ENCODE data around the gene SIRT2.

DNA sequence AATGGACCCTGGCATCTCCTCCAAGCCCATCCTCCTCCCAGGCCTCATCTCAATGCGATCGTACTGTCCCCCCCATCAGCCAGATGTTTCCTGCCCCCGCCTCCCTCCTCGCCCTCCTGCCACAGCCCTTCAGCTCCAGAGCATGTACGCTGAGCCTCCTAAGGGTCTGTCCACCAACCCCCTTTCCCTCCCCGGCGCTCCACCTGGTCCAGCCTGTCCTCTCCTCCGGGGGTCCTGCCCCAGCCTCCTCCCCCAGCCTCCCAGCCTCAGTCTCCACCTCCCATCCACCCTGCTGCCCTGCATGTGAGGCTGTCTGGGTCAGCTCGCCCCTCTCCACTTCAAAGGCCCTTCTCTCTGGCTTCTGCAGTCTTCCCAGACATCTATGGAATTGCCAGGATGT is 4.5 kb downstream of the SIRT2 start:
- no peak for TF ChIP-seq POLR2A (IDR thresholded peaks at IDR 0.05)
- TF ChIP-seq, protein P1, sequence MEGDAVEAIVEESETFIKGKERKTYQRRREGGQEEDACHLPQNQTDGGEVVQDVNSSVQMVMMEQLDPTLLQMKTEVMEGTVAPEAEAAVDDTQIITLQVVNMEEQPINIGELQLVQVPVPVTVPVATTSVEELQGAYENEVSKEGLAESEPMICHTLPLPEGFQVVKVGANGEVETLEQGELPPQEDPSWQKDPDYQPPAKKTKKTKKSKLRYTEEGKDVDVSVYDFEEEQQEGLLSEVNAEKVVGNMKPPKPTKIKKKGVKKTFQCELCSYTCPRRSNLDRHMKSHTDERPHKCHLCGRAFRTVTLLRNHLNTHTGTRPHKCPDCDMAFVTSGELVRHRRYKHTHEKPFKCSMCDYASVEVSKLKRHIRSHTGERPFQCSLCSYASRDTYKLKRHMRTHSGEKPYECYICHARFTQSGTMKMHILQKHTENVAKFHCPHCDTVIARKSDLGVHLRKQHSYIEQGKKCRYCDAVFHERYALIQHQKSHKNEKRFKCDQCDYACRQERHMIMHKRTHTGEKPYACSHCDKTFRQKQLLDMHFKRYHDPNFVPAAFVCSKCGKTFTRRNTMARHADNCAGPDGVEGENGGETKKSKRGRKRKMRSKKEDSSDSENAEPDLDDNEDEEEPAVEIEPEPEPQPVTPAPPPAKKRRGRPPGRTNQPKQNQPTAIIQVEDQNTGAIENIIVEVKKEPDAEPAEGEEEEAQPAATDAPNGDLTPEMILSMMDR (IDR thresholded peaks at IDR 0.05) = no peak

All from tibial nerve (tissue), 3 donors.